ENCODE results near the gene FBXW9. TPM values are rescaled to one million over a fixed set of nuclear protein-coding genes. Genes with fewer than 3 reads are reported as not detected.

FBXW9 gene
- polyA plus RNA-seq, 1 donor from 2014 or later: 16.2 TPM

- Histone ChIP-seq H3K9me2 (ENCODE audit: insufficient read depth, low read length) (no peaks in the 10 kb centered on the region), H3K9me3 (ENCODE audit: low read length) (no peaks in the 10 kb centered on the region), H3K27ac (ENCODE audit: low read length) (peak overlapping the region; percentile 89), H3K79me2 (replicated peaks; ENCODE audit: insufficient read depth, low read length) (peaks cover 30% of the 10 kb centered on the region), H3K4me3 (ENCODE audit: low read length) (peak overlapping the region; percentile 78), H3K36me3 (ENCODE audit: insufficient read depth, low read length) (no peaks in the 10 kb centered on the region), H3K27me3 (ENCODE audit: insufficient read depth, low read depth, low read length) (no peaks in the 10 kb centered on the region), H3K9ac (ENCODE audit: low read length) (peak overlapping the region; percentile 70), H3F3A (ENCODE audit: insufficient read depth, low read length, poor library complexity, severe bottlenecking) (no peaks in the 10 kb centered on the region), H2AFZ (ENCODE audit: low read depth, low read length) (peak overlapping the region; percentile 43), H3K4me2 (ENCODE audit: low read length) (peak overlapping the region; percentile 70), H4K20me1 (ENCODE audit: insufficient read depth) (no peaks in the 10 kb centered on the region)
- TF ChIP-seq POLR2AphosphoS5 (IDR thresholded peaks at IDR 0.05) (no peak), MXI1 (conservative IDR thresholded peaks at IDR 0.05; ENCODE audit: poor library complexity, severe bottlenecking) (no peak), TAF1 (IDR thresholded peaks at IDR 0.05; ENCODE audit: low read depth) (no peak), EP300 (conservative IDR thresholded peaks at IDR 0.05; ENCODE audit: poor library complexity, severe bottlenecking) (no peak), EZH2 (IDR thresholded peaks at IDR 0.05; ENCODE audit: borderline replicate concordance, insufficient read depth, low read length, poor library complexity, severe bottlenecking) (no peak), RAD21 (conservative IDR thresholded peaks at IDR 0.05) (no peak), SMC3 (conservative IDR thresholded peaks at IDR 0.05; ENCODE audit: poor library complexity) (no peak)
Observed at GRCh38 chr19:12737835-12738351, 41.5 kb upstream of the FBXW9 start.

- TF ChIP-seq RAD21 (conservative IDR thresholded peaks at IDR 0.05) (peak; percentile 12), EP300 (conservative IDR thresholded peaks at IDR 0.05; ENCODE audit: poor library complexity, severe bottlenecking) (peak; percentile 68), REST (IDR thresholded peaks at IDR 0.05; ENCODE audit: borderline replicate concordance) (peak; percentile 91), POLR2AphosphoS5 (IDR thresholded peaks at IDR 0.05) (peak; percentile 88), EZH2 (IDR thresholded peaks at IDR 0.05; ENCODE audit: borderline replicate concordance, insufficient read depth, low read length, poor library complexity, severe bottlenecking) (no peak), MXI1 (conservative IDR thresholded peaks at IDR 0.05; ENCODE audit: poor library complexity, severe bottlenecking) (peak; percentile 85), CTCF (IDR thresholded peaks at IDR 0.05; ENCODE audit: poor library complexity, severe bottlenecking) (no peak), TAF1 (IDR thresholded peaks at IDR 0.05; ENCODE audit: low read depth) (peak; percentile 76), SMC3 (conservative IDR thresholded peaks at IDR 0.05; ENCODE audit: poor library complexity) (peak; percentile 31)
- Histone ChIP-seq H3K36me3 (ENCODE audit: insufficient read depth, low read length) (no peaks in the 10 kb centered on the region), H3K27ac (ENCODE audit: low read length) (peak within 1 kb of the TSS; percentile 89), H3K4me2 (ENCODE audit: low read length) (peak within 1 kb of the TSS; percentile 70), H3K79me2 (replicated peaks; ENCODE audit: insufficient read depth, low read length) (peaks cover 37% of the 10 kb centered on the region), H2AFZ (ENCODE audit: low read depth, low read length) (peak within 1 kb of the TSS; percentile 58), H3K9me2 (ENCODE audit: insufficient read depth, low read length) (no peaks in the 10 kb centered on the region), H3K9ac (ENCODE audit: low read length) (peak within 1 kb of the TSS; percentile 70), H3K9me3 (ENCODE audit: low read length) (no peaks in the 10 kb centered on the region), H3F3A (ENCODE audit: insufficient read depth, low read length, poor library complexity, severe bottlenecking) (no peaks in the 10 kb centered on the region), H4K20me1 (ENCODE audit: insufficient read depth) (no peaks in the 10 kb centered on the region), H3K27me3 (ENCODE audit: insufficient read depth, low read depth, low read length) (no peaks in the 10 kb centered on the region), H3K4me3 (ENCODE audit: low read length) (peak within 1 kb of the TSS; percentile 78)
Observed at GRCh38 chr19:12736995-12737834, 40.8 kb upstream of the FBXW9 start, which contains the start of gene GET3. Gene GET3 (plus strand): TSS chr19:12737497. CDS start chr19:12737506, 9 bp downstream.

Data from neural cell (in vitro differentiated cells).